Measurements from ENCODE around the gene KCNC1.

- TF ChIP-seq REST (IDR thresholded peaks at IDR 0.05; ENCODE audit: insufficient read depth in 1 of 2, low read depth in 2 of 2, low read length in 2 of 2) (no peak), POLR2AphosphoS5 (IDR thresholded peaks at IDR 0.05; ENCODE audit: low read depth, low read length) (no peak), TAF1 (IDR thresholded peaks at IDR 0.05; ENCODE audit: borderline replicate concordance, insufficient read depth, low read length) (no peak), FOXP2 (optimal IDR thresholded peaks at IDR 0.05; ENCODE audit: borderline replicate concordance, extremely low read depth, extremely low read length, insufficient read depth) (no peak)
Measured at GRCh38 chr11:17707830-17708229, 26.8 kb upstream of the KCNC1 start.
